Activated CD4-positive, alpha-beta T cell treated with anti-CD3 and anti-CD28 coated beads, Interleukin-2, Interleukin-4, amounts not matched to agents 100 ng/mL and 50 ng/mL, durations not matched to agents 16 hours and 8 hours (primary cell): ENCODE measurements around the gene USH2A.
"Not testable (repeated sequence)": the region's sequence is repeated elsewhere in the genome, so short reads cannot be mapped to it uniquely, and the experiment has no call there.

Experiments used
- DNase-seq: peaks from one replicate; pipeline ENCODE4 v3.0.0-alpha.2; 2020; ENCODE audit warnings: low spot score

The USH2A gene

DNA sequence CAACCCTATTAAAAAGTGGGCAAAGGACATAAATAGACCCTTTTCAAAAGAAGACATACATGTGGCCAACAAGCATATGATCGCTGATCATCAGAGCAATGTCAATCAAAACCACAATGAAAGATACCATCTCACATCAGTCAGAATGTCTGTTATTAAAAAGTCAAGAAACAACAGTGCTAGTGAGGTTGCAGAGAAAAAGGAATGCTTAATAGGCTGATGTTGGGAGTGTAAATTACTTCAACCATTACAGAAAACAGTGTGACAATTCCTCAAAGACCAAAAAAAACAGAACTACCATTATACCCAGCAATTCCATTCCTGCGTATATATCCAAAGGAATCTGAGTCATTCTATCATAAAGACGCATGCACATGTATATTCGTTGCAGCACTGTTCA, 13.2 kb downstream of the USH2A start:
- no peak for DNase-seq

DNA sequence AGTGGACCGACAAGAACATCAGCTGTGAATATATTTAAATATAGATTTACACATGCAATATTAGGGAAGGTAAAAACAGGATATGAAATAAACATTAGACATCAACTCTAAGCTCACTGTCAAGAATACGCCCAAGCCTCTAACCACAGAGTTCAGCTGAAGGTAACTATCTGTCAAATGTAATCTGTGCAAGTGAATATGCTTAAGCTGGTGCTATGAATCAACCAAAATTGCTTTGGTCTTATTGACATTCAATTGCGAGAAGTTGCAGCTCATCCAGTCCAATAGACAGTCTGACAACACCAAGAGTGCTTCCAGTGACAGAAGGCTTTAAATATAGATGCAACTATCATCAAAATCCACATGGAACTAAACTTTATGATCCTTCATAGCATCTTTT, 32.3 kb downstream of the USH2A start:
- DNase-seq: no peak

DNA sequence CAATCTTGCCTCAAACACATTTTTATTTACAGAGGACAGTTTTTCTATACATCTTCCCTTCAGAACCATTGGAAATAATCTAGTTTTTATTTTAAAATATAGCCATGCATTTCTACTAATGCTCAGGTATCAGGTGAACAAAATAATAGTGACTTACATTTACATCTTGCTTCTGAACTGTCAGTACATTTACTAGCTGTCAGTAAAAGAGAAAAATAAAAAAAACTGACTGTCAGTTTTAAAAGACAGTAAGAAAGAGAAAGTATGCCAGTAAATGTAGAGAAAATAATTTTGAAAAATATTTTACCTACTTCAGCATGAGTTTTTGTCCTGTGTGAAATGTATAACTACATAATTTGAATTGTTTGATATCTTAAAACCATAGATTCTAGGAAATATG, 33.5 kb downstream of the USH2A start:
- DNase-seq: no peak

DNA sequence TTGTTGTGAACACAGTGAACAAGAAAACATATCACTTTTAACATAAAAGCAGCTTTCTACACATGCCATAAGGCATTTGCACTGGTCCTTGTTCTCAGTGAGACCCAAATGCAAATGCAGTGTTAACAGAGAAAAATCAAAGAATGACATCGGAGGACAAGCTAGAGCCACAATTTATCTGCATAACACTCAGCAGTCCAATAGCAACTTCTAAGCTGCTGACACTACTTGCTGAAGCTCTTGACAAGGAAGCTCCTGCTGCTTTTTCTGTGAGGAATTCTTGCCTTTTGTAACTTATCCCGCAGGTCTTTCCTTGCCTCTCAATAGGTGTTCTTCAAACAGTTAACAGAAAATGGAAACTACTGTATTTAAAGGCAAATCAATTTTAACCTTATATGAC, 34.7 kb downstream of the USH2A start:
- DNase-seq: no peak

DNA sequence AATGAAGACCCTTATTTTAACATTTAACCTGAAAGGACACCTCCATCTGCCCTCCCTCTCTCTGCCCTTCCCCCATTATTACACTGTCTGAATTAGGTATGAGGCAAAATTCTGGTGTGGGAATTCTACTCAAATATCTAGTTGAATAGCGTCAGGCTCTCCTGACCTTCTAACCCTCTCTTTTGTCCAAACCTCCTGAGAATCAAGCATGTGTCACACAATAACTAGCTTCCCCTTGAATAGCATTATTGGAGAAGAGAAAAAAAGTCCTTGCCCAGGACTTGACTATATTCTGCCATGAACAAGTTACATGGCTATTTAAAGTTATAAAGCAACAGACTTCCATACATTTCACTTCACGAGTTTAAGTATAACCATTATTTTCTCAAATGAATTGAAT, 35.5 kb downstream of the USH2A start:
- no peak for DNase-seq

DNA sequence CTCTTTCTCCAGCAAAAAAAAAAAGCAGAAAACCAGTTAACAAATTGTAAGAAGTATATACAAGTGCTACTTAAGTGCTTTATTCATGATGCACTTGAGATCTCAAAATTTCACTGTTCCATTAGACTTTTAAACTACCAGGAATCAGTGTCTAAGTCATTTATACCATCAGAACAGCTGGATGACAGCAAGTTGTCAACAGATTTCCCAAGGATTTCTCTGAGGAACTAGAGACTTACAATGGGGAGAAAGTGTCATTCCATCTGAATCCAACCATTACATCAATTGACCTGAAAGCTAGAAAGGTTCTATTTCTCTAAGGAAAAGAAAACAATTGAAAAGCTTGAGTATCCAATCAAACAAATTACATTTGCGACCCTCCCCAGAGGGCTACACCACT, 43.8 kb downstream of the USH2A start:
- DNase-seq: no peak

DNA sequence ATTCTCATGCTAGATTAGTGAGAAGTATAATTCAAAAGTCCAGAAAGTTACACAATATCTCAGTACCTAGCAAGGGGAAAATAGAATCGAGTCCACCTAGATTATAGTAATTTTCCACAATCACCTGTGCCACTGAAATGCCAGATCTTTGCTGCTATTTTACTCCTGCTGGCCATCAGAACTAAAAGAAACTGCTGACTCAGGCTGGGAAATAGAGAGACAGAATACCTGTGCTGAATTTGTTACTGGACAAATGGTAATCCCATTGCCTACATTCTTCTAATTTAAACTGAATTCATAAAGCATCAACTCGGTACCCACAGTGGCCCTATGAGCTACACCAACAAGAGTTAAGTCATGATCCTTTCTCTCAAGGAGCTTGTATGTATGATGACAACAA, 55.0 kb downstream of the USH2A start:
- no peak for DNase-seq

DNA sequence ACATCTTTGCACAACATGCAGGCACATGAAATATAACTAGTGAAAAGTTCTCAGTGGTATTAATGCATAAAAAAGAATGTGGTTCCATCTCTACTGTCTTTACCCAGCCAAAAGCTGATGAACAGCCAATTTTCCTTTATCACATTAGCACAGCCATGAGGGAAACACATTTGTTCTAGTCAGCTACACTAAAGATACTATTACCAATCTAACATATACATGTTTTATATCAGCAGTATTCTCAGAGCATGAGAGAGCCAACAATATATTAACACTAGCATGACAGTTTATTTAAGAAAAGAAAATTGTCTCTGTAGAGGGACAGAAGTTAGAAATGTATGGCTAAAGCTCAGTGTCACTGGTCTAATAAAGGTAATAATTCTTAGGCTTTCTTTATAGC, 56.3 kb downstream of the USH2A start:
- DNase-seq: no peak

DNA sequence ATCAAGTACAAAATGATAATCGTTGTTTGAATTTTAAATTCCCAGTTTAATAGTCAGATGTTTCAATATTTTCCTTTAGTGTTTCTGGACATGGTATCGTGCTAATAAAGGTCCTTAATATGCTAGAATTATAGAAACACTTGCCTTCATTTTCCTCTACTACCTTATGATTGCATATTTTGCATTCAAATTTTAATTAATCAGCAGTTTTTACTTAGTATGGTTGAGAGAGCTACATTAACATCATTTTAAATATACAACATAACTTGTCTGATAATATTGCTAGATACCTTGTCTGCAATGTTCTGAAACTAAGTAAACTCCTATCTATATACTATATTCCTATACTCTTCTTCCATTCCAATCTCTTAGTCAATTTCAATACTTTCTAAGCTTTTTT, 66.3 kb downstream of the USH2A start:
- no peak for DNase-seq

DNA sequence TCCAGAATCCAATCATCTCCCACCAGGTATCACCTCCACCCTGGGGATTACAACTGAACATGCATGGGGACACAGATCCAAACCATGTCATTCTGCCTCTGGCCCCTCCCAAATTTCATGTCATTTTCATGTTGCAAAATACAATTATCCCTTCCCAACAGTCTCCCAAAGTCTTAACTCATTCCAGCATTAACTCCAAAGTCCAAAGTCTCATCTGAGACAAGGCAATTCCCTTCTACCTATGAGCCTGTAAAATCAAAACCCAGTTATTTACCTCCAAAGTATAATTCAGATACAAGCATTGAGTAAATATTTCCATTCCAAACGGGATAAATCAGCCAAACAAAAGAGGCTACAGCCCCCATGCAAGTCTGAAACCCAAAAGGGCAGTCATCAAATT, 73.1 kb downstream of the USH2A start:
- DNase-seq: no peak

DNA sequence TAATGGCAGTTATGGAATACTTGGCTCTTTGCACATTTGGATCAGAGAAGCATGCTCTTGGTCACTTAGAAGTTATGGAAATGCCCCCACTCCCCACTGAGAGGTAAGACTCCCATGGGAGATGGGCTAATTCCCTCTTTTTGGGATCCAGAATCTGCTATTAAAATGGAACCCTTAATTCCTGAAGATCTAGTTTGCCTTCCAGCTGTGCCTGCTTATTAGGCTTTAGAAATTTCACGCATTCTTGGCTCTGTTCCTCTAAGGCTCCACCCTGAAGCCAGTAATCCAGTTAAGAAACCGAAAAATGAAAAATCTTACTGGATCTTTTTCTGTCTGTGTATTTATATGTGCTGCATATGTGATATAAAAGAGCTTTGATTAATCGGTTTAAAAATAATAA, 76.7 kb downstream of the USH2A start:
- no peak for DNase-seq

DNA sequence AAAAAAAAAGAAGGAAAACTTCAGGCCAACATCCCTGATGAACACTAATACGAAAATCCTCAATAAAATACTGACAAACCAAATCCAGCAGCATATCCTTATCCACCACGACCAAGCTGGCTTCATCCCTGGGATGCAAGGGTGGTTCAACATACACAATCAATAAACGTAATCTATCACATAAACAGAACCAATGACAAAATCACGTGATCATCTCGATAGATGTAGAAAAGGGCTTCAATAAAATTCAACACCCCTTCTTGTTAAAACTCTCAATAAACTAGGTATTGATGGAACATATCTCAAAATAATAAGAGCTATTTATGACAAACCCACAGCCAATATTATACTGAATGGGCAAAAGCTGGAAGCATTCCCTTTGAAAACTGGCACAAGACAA, 82.7 kb downstream of the USH2A start:
- DNase-seq: not testable (repeated sequence)

DNA sequence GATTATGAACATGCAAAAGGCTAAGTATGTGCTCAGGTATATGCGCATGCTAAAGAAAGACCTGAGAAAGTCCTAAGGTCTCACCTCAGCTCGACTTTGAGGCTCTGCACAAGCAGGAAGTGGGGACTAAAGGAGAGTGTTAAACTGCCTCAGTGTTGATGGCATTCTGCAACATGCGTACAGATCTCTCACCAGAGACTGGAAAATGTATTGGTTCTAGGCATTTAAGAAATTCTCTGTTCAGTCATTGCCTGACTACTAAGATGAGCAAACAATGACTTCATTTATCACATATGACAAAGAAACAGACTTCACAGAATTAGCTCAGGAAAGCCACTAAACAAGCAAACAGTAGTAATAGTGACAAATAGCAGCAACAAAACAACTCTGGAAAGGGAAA, 90.8 kb downstream of the USH2A start:
- DNase-seq: peak; percentile 1

DNA sequence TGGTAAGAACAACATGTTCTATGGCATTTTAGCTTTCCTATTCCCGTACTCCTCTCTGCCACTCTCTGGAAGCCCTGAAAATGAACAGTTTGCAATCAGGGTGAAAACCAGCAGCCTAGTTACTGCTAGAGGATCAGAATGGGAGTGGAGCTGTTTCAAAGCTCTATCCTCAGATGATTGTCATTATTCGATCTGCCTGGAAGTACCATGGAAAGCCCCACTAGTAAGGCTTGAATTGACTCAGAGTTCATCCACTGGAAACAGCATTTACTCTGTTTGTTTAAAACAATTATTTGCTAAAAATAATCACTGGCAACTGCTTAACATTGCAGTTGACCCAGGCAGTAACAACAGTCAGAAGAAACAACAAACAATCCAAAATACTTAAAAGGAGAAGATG, 91.2 kb downstream of the USH2A start:
- no peak for DNase-seq

DNA sequence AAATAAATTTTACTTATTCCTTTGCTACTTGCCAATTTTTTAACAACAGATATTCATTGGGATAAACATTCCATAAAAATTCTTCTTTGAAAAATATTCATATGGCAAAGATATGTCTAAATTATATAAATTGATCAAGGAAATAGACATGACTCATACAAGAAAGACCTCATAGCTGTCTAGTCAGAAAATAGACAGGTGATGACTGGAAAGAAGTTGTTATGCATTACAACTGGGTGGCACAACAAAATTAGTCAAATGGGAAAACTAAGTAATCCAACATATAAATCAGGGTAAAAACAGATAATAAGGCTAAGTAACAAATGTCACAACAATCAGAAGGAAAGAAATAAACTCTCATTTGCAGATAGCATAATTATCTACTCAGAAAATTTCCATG, 92.0 kb downstream of the USH2A start:
- DNase-seq: no peak

DNA sequence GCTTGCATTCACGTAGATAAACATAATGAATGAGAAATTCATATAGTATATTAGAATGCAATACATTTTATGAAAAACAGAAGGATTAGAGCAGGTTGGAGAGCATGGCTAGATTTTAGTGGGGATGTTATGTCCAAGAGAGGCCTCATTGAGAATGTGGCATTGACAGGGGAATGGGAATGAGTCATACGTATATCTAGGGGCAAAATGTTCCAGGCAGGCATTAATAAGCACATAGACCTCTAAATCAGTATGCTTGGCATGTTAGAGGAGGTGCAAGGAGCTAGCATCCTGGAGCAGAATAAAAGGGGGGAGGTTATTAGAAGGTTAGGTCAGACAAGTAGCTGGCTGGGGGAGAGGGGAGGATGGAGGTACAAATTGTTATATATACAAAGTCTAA, 93.0 kb downstream of the USH2A start:
- no peak for DNase-seq

DNA sequence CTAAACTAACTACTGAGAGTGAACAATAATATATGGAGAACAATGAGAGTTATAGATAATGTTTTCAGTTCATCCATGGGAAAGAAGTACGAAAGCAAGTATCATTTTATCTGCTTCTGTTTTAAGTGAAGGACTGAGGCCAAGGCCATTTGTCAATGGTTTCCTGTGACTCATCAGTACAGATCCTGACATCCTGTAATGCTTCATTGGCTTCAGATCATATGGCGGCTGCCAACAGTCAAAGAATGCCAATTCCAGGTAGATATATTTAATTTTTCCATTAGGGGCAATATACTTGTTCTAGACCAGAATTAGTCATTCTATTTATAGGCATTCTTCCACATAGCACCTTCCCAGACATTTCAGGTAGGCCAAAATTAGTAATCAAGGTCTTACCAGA, 97.3 kb downstream of the USH2A start:
- no peak for DNase-seq

DNA sequence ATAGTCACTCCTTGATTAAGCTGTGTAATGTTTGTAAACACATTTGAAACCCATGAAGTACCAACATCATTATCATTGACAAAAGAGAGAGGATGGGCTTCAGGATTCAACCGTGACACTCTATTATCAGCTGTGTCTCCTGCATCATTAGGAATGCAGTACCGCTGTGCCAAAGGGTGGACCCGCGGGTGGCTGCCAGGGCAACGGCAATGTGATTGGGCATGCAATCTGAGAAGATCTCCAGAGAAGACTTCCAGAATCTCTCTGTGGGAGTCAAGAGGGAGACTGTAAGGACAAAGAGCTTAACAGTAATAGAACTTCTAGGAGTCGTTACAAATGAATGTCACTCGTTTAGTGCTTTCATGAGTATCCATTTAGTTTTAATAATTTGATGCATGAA, 97.9 kb downstream of the USH2A start:
- DNase-seq: no peak

DNA sequence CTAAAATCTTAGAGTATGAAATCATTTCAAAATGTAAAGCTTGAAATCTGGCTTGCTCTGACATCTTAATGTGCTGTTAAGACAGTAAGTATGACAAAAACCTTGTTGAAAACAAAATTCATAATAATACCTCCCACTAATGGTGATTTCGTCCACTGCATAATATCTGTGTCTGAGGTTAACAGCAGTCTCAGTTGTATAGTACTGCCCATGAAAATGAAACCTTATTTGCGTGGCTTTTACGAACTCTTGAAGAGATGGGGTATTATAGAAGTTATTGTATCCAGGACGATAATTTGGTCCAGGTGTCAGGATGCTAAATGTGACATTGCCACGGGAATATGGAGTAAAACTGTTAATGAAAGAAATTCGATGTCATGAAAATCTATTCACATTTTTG, 99.9 kb downstream of the USH2A start:
- no peak for DNase-seq

DNA sequence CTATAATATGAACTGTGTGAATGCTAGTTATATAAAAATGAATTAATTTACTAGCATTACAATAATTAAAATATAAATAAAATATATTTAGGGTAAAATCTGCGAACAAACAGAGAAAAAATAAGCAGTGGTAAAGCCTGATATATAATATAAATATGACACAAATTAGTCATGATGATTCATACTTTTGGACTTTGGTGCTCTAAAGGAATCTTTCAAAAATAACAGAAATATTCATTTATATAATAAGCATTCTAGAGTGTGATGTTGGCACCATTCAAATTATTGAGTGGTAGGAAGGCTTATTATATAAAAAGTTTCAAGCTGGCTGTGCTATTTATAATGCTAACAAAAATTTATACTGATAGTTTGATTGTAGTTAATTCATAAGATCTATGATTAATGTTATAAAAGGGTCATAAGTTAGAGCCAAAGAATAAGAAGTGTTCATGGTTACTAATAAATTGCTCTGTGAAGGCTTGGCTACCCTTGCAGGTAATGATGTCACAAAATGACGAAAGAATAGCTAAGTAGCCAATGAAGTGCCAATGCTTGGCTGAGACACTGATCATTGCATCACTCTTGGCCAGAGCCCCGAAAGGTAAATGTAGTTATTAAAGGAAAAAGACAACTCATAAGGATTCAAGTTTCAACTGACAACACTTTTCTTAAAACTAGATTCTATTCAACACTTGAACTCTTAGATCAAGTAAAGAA, 108.7 kb downstream of the USH2A start:
- no peak for DNase-seq

DNA sequence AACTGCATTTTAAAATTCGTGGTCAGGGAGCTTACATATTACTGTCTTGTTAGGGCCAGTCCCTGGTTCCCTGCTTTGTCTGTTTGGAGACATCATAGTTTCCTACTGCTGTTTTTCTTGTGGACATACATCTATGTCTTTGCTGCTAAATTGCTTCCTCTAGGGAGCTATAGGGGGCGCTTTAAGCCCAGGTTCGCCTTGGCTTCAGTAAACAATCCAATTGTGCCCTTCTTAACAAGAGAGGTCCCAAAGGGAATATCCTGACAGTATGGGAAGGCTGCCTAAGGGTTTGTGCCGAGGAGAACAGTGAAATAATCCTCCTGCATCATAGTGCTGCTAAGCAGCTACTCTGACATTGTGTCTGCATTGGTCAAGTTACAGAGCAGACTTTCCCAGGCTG, 112.5 kb downstream of the USH2A start:
- DNase-seq: no peak

DNA sequence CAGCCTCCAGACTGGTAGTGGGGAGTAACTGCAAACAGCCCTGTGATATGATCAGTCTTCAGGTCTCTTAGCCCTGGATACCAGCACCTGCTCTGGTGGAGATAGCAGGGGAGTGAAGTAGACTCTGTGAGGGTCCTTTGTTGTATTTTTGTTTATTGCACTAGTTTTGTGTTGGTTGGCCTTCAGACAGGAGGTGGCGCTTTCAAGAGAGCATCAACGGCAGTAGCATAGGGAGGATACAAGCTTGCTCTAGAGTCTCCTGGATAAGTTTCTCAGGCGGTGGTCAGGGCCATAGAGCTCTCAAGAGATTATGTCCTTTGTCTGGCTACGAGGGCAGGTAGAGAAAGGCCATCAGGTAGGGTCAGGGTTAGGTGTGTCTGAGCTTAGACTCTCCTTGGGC, 116.4 kb downstream of the USH2A start:
- no peak for DNase-seq

DNA sequence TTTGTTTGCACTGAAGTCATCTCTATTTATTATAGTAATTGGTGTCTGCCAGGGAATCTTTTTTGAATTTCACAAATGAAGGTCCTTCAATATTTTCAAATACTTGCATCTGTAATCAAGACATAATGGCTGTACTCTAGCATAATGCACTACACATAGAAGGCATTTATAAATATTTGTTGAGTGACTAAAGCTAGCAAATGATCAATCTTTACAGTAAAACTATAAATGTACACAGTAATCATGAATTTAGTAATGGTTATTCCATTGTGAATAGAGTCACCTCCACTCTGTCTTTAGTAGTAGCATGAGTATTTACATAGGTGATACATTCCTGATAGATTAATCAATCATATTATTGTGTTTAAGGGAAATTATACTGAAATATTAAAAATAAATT, 119.6 kb downstream of the USH2A start:
- no peak for DNase-seq

DNA sequence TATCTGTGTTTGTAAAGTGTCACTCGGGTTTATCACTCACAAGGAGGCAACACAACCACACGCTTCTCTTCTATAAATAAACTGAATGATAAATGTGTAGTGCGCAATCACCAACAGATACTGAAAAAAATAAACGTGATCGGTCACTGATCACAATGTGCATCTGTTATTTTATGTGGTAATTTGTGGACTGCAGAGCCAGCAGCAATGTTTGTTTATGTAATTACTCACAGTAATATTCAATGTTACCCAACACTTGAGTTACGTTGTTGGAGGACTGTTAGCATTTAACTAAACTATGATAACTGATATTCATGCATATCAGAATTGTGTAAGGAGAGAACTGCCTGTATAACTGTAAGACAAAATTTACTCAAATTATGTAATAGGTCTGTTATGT, 129.6 kb downstream of the USH2A start:
- no peak for DNase-seq

DNA sequence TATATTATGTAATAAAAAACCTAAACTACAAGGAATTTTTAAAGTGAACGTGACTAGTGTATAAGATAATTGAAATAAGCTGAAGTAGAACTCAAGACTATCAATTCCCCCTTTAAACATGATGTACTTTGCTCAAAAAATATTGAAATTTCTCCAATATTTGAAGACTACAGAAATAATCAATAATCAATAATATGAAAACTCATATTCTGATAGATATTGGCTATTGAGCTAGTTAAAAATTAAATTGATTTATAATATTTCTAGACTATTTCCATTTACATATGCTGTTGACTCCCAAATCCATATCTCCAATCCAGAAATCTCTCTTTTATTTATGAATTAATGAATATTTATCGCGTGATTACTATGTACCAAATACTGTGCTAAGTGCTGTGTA, 133.2 kb downstream of the USH2A start:
- DNase-seq: no peak
